GM19372 (cell line): Measurements from ENCODE around the gene FRMD4A.
"Not testable (repeated sequence)": the region's sequence is repeated elsewhere in the genome, so short reads cannot be mapped to it uniquely, and the experiment has no call there.

Experiments
- ATAC-seq: cut with Tn5 transposase; IDR thresholded peaks from one replicate; pipeline ENCODE4 v1.9.1; 2021; ENCODE audit warnings: mild to moderate bottlenecking, low read depth, moderate library complexity; ENCODE audit not compliant: unreplicated experiment

Gene FRMD4A

DNA sequence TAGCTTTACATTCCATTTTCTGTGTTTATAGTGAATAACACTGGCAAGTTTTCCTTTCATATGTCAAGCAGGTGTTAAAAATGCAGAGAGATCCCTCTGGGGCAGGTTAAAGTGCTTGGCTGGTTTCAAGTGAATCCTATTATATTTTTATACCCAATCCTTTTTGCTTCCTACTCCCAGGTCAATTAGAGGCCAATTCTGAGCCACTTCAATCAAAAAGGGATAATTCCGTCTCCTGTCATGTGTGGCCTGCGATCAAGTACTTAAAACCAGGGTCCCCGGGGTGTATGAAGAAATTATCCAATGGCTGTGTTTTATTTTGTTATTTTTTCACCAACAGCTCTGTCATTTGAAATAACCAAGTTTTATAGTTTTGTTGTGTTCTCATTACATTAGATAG is 430.8 kb downstream of the FRMD4A start:
- ATAC-seq = no peak

DNA sequence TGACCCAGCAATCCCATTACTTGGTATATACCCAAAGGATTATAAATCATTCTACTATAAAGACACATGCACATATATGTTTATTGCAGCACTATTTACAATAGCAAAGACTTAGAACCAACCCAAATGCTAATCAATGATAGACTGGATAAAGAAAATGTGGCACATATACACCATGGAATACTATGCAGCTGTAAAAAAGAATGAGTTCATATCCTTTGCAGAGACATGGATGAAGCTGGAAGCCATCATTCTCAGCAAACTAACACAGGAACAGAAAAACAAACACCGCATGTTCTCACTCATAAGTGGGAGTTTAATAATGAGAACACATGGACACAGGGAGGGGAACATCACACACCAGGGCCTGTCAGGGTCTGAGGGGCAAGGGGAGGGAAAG is 434.6 kb downstream of the FRMD4A start:
- ATAC-seq = not testable (repeated sequence)

DNA sequence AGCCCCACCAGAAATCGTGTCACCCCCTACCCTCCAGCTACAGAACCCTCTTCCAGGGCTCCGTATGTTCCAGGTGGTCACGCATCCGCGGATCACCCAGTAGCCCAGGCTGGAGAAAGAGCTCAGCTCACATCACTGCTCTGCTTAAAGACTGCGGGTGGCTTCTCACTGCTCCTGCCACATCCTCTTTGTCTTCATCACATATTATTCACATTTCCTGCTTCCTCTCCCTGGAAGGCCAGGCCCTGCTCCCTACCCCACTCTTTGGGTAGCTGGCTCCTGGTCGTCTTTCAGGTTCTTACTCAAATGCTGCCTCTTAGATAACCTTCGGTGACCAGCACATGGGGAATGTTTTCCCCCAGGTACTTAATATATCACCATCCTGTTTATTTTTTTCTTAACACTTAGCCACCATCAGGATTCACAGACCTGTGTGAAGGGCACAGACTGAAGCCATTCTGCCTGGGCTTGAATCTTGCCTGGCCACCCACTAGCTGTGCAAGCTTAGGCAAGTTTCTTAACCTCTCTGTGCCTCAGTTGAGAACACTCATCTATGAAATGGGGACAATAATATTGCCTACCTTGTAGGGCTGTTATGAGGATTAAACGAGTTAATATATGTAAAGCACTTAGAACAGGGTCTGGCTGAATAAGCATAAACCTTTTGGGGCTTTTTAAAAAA is 436.2 kb downstream of the FRMD4A start:
- no peak for ATAC-seq

DNA sequence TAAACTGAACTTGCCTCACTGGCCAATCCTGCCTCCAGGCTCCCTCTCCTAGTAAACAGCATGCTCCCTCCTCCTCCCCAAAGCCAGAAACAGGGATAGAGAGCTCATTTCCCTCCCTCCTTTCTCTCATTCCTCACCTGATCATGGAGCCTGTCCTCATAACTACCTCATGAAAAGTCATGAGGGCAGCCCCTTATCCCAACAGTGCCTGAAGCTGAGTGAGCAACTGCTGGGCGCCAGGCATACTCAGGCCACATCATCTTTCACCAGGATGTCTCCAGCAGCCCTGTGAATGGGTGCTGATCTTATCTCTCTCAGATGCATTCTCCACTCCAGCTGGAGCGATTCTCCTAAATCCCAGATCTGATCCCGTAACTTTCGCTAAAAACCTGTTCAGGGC is 436.8 kb downstream of the FRMD4A start:
- ATAC-seq = no peak

DNA sequence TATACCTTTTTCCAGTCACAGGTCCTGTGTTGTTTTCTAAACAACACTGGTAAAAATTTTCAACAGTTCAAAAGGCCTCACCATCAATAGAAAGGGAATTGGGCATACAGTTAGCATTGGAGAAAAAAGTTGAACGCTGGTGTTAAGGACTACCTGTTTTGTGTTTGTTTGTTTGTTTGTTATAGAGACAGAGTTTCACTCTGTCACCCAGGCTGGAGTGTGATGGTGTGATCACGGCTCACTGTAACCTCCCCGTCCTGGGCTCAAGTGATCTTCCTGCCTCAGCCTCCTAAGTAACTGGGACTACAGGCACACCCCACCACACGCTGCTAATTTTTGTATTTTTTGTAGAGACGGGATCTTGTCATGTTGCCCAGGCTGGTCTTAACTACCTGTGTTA is 437.9 kb downstream of the FRMD4A start:
- ATAC-seq = no peak

DNA sequence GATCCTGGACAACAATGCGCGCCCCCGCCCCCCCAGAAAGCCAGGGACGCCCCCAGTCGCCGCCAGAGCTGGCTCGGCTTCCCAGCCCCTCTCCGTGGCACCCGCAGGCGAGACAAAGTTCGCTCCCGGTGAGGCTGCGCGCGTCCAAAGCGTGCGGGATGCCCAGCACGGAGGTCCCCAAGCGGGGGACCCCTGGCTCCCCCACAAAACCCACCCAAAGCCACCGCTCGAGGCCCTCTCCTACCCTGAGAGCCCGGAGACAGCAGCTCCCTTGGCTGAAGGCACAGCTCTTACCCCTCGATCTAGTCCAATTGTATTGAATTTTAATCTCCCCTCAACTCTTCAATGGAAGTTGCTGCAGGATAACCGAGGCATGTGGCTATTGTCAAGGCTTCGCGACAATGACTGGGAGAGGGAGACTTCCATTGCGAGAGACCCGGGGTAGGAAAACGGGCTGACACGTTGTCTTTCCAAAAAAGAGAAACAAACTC is 438.7 kb downstream of the FRMD4A start:
- ATAC-seq = no peak

DNA sequence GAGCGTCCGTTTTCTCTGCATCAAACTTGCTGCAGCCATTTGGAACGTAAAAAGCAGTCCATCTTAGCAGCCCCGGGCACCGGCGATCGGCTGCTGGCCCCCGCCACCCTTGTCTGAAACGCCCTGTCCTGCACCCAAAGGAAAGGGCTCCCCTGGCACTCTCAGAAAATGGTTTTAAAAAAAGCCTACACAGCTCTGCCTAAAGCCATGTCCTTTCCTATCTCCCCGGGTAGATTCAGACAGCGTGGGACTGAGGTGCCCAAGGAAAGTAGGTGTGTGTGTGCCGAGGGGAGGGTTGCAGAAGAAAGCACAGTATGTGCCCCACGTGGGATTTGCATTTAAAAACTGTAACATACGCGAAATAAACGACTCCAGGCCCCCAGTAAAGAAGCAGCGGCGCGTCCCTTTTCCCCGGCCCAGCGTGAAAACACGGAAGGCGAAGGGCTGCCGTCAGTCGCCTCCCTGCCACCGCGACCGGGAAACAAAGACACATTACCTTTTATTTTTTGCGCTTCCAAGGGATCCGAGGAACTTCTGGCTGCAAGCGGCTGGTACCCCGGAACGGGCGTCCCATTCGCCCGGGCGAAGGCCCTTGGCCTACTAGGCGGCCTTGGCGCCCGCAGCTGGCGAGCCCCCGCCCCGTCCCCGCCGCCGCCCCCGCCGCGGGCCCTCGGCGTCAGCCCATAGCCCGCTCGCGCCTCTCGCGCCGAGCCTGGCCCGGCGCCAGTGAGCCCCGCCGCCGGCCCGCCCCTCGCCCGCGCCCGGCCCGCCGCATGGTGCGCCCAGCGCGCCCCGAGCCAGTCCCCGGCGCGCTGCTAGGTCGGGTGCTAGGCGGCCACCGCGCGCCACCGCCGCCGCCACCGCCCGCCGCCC is 439.4 kb downstream of the FRMD4A start:
- no peak for ATAC-seq

DNA sequence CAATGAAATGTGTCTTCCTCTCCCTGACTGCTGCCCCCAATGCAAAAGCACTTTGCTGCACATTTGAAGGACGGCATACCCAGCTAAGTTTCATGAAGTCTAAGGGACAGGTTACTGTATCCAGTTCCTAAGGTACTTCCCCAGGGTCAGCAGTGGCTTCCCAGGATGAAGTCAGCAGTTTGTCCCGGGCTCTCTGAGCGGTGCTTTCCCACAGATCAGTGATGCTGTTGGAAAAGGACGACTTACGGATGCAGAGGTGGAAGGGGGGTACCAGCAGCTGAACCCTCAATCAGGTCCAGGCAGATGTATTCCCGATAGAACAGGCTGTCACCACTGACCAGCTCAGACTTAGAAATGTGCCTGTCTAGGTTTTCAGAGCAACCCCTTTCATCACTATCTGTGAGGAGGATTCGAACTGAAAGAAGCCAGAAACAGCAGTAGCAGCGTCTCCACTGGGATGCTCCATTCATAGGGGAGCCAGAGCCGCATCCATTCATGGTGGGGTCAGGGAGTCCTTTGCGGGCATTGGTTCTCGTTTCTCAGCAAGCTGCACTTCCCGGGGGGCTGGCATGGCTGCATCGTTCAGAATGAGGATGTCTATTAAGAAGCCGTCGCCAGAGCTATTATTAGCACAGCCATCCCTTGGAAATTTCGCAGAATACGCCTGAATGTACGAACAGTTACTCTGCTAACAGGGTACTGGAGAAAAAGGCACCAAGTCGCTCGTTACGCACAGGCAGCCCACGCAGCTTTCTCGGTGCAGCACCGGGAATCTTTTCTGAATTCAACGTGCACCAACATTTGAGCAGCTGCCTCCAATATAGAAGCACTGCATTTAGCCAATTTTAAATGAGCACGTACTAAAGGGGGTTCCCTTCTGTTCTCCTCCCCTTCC is 440.2 kb downstream of the FRMD4A start:
- no peak for ATAC-seq

DNA sequence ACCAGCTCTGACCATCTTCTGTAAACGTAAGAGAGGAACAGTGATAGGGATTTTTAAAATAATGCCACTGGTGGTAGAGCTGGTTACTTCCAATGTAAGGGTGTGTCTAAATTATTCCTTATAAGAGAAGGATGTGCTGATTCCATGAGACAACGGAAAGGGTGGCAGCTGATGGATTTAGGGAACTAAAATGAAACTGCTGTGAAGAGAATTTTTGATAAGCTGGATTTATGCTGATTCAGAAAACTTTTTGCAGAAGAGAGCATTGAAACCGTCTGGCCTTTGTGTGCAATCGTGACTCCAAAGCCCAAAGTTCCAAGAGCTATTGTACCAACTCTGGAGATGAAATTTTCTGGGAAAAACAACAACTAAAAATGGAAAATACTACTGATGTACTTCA is 443.0 kb downstream of the FRMD4A start:
- no peak for ATAC-seq

DNA sequence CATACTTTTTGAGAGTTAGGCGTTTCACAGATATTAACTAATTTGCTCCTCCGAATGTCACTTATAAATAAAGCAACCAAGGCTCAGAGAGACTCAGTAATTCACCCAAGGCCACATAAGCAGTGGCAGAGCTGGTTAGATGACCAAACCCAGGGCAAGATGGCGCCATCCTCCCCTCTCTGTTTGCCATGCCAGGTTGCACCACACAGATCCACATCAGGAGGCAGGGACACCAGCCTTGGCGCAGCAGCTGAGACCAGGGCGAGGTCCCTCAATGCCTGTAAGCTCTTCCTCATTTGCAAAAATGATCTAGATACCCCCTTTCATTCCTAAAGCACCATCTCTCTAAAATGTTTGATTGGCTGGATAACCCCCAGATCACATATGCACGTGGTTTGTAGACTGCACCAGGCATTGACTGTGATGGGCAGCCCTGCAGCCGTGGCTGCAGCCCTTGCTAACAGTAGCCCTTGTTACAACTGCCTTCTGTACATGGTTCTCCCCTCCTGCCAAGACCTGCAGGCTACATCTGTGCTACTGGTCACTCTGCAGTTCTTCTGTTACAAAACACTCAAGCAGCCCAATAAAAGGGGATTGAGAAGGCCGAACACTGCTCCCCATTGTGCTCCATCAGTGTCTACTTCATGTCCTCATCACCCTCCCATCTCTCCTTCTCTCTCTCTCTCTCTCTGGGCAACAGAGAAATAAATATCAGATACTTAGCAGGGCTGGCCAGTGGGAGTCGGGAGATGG is 445.3 kb downstream of the FRMD4A start:
- no peak for ATAC-seq

DNA sequence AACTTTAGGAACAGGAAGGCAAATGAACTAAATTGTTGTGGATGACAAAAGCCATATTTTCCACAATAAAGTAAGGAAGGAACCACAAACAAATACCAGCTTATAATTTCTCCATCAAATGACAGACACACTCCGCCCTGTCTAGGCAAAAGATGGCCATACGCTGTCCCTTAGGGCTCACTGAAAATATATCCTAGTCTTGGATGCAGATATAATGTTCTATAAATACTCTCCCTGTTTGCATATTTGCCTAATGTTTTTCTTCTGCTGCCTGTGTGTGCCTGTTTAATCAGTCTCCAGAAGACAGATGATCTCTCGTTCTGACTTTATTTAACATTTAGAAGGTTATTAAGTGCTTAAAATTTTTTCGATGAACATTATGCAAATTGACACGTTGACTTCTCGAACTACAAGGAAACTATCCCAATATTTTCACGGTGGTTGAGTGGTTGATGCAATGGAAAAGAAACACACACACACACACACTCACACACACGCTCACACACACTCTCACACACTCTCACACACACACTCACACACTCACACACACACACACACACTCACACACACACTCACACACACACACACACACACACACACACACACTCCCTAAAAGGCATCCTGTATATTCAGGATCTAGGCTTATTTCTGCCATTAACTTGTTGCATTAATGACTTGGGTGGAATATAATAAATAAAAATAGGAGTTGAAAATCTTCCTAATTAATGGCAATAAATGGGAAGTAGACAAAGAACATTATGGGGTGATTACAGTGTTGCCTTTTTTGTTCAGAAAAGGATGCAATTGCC is 446.9 kb downstream of the FRMD4A start:
- ATAC-seq = no peak

DNA sequence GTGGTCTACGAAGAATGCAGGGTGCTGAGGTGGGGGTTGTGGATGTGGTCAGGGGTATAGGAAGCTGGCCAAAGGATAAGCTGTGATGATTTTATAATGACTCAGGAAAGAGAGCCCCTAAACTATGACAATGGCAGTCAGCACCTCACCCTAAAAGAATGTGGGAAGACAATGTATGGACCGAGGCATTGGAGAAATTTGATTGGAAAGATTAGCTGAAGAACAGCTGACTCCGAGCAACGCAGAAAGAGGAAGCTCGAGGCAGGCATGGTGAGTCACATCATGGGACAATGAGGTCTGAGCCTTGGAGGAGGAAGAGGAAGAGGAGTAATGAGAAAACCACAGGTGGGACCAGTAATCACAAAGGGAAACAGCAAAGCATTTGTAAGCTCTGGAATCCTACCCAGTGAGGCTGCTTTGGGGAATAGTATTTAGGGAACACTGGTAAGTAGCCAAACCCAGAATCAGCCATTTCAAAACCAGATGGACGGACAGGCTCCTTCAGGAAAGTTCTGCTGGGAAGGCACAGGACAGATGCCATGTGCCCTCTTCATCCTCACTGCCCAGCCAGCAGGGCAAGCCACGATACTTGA is 448.5 kb downstream of the FRMD4A start:
- ATAC-seq = no peak

DNA sequence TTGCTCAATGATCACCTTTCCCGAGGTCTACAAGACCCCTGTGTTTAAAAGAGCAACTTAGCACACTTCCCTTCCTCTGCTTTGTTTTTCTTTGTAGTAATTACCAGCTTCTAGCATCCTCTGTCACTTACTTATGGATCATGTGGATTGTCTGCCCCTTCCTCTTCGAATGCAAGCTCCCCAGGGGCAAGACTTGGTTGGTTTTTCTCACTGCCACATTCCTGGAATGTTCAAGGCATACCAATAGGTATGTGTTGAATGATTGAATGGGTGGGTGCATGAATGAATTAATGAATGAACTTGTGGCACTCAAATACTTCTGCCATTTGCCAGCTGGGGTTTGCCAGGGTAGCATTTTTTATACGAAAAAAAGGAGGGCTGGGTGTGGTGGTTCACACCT is 450.0 kb downstream of the FRMD4A start:
- ATAC-seq = no peak

DNA sequence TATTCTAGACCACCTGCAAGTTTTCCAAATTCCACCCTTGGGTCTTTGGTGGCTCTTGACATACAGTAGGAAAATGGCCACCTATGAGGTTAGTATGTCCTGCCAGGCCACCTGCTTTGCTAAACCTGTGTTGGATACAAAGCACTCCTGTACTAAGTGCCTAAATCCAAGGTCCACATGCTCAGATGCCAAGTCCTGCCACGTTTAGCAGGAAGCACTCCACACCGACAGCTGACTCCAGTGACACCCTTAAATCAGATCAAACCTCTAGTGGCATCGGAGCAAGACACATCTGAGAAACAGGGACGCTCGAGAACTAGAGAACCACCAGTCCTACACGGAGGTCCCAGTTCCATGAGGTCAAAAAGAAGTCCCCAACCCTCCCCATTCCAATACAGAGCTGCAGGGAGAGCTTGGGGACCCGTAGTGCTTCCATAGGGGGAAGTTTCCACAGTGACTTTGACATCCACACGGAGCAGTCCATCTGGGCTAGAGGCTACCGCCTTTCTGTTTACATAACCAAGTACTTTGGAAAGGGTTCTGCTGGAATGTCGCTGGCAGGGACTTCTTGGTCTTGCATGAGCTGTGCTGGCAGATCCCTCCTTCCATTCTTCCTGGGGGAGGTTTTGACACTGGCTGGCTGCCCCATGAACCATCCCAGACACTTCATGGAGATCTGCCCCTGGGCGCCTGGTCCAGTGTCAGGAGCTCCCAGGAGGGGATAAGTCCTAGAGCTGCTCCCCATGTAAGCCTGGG is 453.4 kb downstream of the FRMD4A start:
- ATAC-seq = no peak

DNA sequence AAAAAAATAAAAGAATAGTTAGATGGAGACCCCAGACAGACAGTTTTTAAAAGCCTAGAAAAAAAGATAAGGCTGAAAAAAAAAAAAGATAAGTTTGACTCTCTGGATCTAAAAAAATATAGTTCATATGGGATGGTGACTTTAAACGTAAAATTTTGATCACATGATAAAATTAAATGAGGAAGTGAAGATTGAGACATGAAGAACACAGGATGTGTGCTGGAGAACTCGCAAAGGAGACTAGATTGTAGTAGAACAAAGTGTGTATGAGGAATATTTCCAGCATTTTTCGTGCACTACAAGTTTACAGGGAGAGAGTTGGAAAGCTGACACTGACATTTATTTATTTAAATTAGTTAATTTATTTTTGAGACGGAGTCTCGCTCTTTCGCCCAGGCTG is 457.5 kb downstream of the FRMD4A start:
- no peak for ATAC-seq

DNA sequence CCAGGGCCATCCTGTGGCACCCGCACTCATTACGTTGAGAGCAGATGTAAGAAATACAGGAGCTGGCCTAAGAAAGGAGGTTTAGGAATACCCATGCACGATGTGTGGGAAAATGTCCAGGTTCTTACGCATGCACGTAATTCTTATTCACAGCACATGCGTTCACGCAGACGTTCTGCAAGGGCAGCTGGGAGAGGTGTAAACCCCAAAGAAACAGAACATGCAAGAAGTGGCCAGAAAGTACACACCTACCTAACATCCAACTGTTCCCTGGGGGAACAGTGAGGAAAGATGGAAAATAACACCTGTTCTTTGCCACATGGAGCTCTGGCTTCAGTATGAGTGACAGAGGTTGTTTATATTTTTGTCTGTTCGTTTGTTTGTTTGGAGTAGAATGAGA is 458.3 kb downstream of the FRMD4A start:
- no peak for ATAC-seq

DNA sequence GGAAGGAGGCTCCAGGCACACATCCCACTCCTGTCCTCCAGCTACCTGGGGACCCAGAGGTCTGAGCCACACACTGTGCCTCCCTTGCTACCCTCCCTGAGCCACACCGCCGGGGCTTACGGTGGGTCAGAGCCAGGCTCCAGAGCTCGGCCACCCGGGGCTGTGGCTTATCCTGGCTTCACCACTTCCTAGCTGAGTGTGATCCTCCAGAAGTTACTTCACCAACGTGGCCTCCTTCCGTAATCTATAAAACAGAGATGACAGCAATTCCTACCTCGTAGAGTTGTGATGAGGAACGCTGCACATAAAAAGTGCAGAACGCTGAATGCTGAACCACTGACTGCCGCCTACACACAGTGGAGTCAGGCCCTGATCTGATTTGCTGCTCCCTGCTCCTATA is 458.9 kb downstream of the FRMD4A start:
- ATAC-seq = no peak

DNA sequence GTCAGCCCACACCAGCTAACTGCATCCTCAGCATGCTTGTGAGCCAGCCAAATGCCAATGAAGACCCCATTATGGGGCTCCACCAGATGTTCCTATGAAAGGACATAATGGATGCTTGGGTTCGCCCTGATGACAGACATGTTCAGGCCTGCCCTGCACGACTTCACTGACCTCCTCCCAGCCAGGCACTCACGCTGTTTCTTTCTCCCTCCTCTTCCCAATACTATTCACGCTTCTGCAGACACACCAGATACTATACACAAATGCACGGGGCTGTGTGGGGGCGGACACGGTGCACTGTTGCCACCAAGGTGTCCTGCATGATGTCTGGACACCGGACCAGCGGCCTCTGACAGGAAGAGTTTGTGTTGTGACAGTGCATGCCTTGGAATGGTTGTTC is 459.7 kb downstream of the FRMD4A start:
- no peak for ATAC-seq
